Measurements from ENCODE around the gene ITGB2.

ITGB2 gene

DNA sequence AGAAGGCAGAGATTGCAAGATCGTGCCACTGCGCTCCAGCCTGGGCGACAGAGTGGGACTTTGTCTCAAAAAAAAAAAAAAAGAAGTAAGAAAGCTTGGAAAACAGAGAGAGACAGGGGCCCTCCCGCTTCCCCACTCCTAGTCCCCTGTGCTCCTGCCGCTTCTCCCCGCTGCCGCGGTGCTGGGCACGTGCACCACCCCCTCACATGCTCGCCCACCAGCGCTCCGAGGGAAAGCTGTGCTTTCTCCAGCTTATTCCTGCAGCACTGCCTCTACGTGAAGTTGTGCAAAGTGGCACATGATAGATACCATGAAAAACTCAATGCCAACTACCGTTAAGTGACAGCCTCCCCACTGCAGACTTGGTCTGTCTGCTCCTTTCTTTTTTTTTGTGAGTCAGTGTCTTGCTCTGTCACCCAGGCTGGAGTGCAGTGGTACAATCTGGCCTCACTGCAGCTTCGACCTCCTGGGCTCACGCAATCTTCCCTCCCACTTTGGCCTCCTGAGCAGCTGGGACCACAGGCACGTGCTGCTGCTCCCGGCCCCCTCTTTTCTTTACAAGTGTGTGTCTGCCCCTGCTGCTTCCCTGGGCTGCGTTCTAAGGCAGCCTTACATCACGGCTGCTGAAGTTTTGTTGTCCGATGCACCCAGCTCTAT, 34.6 kb upstream of the ITGB2 start:
- no peak for DNase-seq (ENCODE audit: low spot score)

- no peak for DNase-seq (ENCODE audit: low spot score)
Observed at GRCh38 chr21:44954281-44954771, 33.6 kb upstream of the ITGB2 start.

GRCh38 chr21:44953628-44954021, 32.9 kb upstream of the ITGB2 start:
- DNase-seq (ENCODE audit: low spot score), result no peak

GRCh38 chr21:44952929-44953627, 32.4 kb upstream of the ITGB2 start:
- no peak for DNase-seq (ENCODE audit: low spot score)

DNA sequence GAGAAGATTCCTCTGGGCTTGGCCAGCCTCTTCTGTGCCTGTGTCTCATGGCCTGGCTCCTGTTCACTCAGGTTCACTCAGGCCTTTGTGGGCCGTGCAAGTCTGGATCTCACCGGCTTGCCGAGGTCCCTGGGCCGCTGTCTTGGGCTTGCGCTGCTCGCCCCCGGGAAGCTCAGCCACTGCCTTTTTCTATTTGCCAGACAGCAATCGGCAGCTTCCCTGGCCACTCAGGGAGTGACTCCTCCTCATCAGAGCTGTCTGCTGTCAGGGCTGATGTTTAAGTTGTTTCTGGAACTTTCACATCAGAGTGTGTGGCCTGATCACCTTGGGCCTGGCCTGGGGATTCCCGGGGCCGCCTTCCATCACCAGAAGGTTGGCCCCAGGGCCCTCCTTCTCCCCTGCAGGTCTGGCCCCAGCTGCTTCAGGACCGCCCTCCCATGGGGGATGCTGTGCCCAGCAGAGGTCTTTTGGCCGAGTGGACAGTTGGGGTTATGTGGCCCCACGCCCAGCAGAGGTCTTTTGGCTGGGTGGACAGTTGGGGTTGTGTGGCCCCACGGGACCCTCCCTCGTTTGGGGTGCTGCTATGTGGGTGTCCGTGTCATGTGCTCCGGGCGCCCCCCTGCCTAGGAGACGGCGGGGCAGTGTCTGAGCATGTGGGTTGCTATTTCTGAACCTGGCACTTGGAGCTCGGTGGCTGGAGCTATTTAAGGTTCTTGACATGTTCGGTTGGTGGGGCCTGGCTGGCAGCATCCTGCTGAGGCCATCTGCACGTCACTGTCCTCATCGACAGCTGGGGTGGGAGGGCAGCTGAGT, 31.6 kb upstream of the ITGB2 start:
- no peak for DNase-seq (ENCODE audit: low spot score)

DNA sequence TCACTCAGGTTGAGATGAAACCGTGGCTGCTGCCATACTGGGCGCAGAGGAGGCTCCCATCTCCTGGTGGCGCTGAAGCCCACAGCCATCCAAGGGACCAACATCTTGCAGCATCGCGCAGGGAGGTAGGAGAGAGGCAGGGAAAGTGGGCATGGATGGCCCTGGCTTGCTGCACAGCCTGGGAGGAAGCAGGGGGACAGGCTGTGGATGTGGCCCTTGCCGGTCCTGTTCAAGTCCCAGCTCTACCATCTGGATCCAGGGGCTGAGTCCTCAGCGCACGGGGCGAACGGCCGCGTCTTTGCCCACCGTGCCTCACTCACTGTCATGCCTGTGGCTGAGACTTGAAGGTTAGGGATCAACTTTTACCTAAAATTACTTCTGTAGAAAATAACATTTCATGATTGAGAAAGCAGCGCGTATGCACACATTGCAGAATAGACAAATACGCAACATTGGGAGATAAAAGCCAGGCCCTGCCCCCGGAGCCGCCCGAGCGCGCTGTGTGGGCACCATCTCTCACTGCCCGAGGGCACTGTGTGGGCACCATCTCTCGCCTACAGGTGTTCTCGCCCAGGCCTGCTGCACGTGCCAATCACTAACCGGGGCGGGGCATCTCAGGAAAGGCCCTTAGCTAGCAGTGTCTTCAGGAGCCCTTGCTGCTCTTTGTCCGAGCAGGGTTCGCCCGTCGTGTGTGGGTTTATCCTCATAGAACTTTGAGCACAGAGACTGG, 30.7 kb upstream of the ITGB2 start:
- no peak for DNase-seq (ENCODE audit: low spot score)

DNA sequence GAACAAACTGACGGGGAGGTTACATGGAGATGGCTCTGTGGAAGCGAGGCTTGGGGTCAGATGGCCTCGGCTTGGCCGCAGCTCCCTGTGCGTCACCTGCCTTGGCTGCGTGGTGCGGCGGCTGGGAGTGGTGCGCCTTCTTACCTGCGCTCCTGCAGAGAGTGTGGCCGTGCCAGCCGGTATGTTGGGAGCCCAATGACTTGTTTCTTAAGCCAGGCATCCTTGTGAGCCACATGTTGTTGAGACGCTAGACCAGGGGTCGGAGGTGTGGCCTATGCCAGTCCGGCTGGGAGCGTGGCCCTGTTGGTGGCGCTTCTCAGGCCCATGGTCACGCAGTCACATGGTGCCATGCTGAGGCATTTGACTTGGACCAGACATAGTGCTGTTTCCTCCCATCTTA, 29.7 kb upstream of the ITGB2 start:
- no peak for DNase-seq (ENCODE audit: low spot score)

DNA sequence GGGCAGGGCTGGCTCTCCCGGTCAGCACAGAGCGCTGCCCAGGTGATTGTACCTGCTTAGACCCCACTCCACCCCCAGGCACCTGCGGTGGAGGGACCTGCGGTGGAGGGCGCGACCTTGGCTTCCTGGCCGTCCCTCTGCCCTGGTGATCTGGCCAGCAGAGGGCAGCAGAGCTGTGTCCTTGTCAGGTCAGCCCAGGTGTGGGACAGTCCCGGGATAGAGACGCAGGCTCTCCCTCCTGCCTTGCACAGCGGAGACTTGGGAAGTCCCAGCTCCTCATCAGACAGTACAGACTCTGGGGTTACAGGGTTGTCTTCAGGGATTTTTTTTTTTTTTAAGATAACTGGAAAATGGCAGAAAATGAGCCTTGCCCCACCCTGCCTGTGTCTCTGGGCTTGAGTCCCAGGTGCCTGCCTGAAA, 29.1 kb upstream of the ITGB2 start:
- peak; percentile 60 for DNase-seq (ENCODE audit: low spot score)

GRCh38 chr21:44949161-44949778, 28.6 kb upstream of the ITGB2 start:
- DNase-seq (ENCODE audit: low spot score), result no peak

DNA sequence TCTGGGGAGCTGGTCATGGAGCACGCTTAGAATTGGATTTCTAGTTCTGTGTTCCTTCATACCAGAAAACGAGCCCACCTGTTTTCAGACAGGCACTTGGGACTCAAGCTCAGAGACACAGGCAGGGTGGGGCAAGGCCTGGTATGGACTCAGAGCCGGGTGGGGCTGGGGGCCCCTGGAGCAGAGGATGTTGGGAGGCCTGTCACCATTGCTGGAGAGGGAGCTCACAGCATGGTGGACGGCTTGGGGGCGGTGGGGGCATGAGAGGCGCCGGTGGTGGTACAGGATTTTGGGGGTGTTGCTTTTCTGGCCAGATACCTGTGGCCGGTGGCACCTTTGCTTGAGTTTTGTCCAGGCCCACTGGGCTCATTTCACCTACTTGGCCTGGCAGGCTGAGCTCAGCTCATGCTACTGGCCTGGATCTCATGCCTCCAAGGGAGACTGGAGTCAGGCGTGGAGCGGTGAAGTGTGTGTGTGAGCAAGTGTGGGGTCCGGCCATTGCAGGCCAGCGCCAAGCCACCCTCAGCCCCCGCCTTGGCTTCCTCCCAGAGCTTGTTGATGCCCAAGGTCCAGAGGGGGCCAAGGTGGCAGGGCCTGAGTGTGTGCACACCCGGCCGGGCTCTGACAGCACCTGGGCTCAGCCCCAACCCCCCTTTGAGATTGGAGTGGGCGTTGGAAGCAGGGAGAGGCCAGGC, 27.9 kb upstream of the ITGB2 start:
- DNase-seq (ENCODE audit: low spot score), result no peak

DNA sequence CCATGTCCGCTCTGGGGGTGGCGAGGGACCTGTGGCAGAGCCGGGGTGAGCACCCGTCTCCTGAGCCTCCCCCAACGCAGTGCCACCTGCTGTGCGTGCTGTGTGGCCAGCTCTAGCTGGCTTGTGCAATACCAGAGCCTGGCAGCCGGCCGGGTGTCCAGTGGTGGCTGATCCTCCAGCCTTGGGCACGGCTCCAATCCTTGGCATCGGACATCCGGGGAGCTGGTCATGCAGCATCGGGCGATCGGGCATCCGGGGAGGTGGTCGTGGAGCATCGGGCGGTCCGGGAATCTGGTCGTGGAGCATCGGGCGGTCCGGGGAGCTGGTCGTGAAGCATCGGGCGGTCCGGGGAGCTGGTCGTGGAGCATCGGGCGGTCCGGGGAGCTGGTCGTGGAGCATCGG, 27.2 kb upstream of the ITGB2 start:
- no peak for DNase-seq (ENCODE audit: low spot score)

DNA sequence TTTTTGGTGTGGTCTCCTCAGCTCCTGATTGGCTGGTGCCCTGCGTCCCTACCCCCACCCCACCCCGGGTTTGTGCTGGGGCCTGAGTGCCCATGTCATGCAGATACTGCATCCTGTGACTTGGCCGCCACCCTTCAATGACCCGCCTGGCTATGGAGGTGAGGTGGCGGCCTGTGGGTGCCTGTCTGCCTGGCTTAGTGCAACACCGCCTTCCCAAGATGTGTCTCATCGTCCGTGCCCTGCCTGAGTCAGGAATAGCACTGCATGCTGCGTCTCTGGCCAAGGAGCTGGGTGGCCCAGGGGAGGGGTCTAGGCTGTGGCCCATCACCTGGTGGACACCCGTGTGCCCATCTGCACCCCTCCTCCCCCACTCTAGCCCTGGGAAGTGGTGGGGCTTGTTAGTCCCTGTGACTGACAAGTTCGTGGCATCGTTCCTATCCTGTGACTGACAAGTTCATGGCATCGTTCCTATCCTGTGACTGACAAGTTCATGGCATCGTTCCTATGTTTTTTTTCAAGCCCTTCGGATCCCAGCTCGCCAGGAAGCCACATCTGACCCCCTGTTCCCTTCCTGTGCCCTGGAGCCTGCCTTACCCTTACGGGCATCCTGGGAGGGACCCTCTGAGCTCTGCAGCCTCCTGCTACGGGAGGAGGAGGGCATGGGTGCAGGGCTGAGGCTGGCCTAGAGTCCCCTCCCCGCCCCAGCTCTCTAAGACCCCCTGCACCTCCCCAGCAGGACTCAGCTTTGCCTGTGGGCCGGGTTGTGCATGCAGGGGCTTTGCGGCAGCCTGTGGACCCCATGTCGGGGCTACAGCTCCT, 26.6 kb upstream of the ITGB2 start:
- DNase-seq (ENCODE audit: low spot score), result no peak

- DNase-seq (ENCODE audit: low spot score), result no peak
Observed at GRCh38 chr21:44946254-44947041, 25.7 kb upstream of the ITGB2 start.

DNA sequence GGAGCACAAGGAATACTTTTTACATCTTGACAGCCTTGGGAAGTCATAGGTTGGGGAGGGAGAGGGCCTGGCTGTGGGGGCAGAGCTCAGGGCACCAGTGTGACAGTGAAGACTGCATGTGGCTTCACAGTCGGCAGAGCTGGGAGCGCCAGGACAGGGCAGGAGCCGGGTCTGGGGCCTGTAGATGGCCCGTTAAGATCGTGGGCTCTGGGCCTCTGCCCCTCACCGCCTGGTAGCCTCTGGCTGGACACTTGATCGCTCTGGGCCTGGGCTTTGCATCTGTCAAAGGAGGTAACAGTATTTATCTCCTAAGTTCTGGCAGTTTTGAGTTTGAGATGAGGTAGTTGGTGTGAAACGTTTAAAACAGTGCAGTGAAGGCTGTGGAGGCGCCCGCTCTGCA, 23.9 kb upstream of the ITGB2 start:
- DNase-seq (ENCODE audit: low spot score), result no peak

DNA sequence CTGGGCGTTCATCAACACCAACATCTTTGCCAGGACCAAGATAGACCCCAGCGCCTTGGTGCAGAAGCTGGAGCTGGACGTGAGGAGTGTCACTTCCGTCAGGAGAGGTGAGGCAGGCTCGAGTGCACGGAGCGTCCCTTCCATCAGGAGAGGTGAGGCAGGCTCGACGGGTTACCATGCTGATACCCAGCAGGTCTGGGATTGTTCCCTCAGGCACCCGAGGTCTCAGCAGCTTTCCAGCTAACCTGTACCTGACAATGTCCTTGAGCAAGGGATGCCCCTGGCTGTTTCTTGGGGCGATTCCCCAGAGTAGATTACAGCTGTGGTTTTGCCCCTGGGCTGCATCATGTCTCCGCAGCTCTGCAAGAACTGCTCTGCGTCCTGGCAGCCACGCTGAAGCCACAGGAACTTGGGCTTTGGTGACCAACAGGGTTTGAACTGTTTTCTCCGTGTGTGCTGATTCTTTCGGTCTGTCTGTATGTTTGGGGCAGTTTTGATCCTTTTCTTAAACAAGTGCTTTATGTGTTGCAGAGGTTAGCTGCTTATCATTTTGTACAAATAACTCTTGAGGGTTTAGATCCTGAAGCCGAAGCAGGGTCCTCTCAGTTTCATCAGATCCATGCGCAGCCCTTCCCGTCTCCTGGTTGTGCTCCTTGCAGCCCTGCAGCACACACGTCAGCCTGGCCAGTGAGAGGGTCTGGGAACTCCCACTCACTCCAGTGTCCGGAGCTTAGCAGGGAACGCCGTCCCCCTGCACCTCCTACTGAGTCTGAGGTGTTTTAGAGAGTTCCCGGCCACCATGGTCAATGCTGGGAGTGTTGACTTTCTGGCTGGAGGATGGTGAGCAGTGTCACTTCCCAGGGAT, 23.2 kb upstream of the ITGB2 start:
- no peak for DNase-seq (ENCODE audit: low spot score)

DNA sequence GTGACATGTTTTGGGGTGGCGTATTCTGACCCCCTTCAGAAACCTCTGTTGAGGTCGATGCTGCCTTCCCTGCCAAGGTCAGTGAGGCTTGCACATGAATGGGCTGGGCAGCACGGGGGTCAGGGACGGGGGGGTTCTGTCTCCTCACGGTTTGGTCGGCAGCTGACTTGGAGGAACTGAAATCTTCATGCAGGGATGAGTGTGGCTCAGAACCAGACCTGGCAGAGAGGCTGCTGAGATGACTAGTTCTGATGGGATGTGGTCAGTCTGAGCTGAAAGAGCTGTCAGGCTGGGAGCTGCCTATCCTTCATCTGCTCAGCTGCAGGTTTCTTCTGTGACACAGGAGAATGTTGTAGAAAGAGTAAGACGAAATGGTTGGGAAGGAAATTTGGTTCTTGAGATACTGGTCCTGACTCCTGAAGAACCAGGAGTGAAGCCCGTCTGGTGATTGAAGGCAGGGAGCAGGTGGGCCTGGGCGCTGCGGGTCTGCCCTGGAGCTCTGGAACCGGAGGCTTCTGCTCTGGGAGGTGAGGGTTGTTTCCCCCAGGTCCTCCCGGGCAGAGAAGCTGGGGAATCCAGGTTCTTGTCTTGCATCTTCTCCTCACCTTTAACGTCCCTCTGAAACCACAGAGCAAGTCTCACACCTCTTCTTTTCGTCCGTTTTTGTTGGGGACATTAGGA, 22.4 kb upstream of the ITGB2 start:
- DNase-seq (ENCODE audit: low spot score), result no peak

GRCh38 chr21:44942566-44942965, 21.9 kb upstream of the ITGB2 start:
- DNase-seq (ENCODE audit: low spot score), result no peak

- no peak for DNase-seq (ENCODE audit: low spot score)
Observed at GRCh38 chr21:44941567-44941966, 20.9 kb upstream of the ITGB2 start.
